SH-SY5Y (cell line): ENCODE data around the gene GSTP1.

Experiments used
- GATA2 ChIP-seq: IDR thresholded peaks from 2 replicates; pipeline ENCODE4 v1.6.1; 2011; ENCODE audit warnings: mild to moderate bottlenecking, low read depth, low read length
- GATA3 ChIP-seq: IDR thresholded peaks from 2 replicates; pipeline ENCODE4 v1.6.1; 2011; ENCODE audit warnings: low read depth, mild to moderate bottlenecking, low read length, moderate library complexity

DNA sequence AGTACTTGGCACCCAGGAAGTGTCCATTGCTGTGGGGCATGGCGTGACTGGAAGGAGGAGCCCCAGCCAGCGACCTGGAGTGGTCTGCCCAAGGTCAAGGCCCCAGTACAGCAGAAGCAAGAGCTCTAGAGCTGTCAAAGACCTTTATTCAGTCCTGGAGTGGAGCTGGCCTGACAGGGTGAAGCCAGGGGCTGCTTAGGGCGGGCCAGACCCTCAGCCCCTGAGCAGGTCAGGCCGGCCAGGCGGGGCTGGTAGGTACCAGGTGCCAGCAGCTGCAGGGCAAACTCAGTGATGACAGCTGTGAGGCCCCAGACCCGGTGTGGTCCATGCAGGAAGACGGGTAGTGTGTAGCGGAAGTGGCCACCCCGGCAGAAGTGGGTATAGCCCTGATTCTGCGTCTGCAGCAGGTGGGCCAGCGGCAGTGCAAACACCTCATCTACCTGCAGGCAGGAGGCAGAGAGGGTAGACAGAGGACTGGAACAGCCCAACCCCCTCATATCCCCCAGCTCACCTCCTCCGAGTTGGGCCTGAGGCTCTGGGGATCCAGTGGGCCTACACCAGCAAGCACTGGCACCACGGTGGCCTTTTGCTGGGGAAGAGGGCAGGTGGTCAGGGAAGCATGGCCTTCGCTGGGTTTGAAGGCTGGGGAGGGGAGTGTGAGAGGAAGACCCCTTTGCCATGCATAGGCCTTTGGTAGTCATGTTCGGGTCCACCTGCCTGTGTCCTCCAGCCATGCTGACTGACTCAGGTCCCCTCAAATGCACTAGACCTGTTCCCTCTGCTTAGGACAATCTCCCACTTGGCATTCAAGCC, 44.4 kb downstream of the GSTP1 start:
- TF ChIP-seq GATA3 (no peak), GATA2 (no peak)
